SK-N-SH treated with all-trans-retinoic acid at 6 μM for 48 hours (cell line): ENCODE results near the gene C1orf105.

ENCODE experiments used
- ARNTL ChIP-seq: fragments of 450-650 bp; formaldehyde crosslinking; IDR thresholded peaks from 2 replicates; pipeline ENCODE4 v1.5.0; 2020; ENCODE audit warnings: low read depth, mild to moderate bottlenecking, moderate library complexity, borderline replicate concordance
- BACH2 ChIP-seq: fragments of 250-450 bp; sonication (Bioruptor Pico); IDR thresholded peaks from 2 replicates; pipeline ENCODE4 v1.9.0; 2021; ENCODE audit warnings: mild to moderate bottlenecking, borderline replicate concordance
- CREB5 ChIP-seq: fragments of 250-450 bp; sonication (Bioruptor Pico); IDR thresholded peaks from 2 replicates; pipeline ENCODE4 v1.5.1; 2020; ENCODE audit warnings: low read depth, mild to moderate bottlenecking, moderate library complexity
- PATZ1 ChIP-seq: fragments of 250-450 bp; sonication (Bioruptor Pico); IDR thresholded peaks from 2 replicates; pipeline ENCODE4 v1.8.0; 2020; ENCODE audit warnings: mild to moderate bottlenecking, moderate library complexity, borderline replicate concordance
- PPARA ChIP-seq: fragments of 250-450 bp; sonication (Bioruptor Pico); IDR thresholded peaks from 2 replicates; pipeline ENCODE4 v1.5.0; 2020; ENCODE audit warnings: mild to moderate bottlenecking, borderline replicate concordance
- SNAI2 ChIP-seq: fragments of 250-450 bp; sonication (Bioruptor Pico); IDR thresholded peaks from 2 replicates; pipeline ENCODE4 v1.5.0; 2020; ENCODE audit warnings: mild to moderate bottlenecking, moderate library complexity
- ZC3H10 ChIP-seq: fragments of 250-450 bp; sonication (Bioruptor Pico); IDR thresholded peaks from 2 replicates; pipeline ENCODE4 v1.5.1; 2021; ENCODE audit warnings: mild to moderate bottlenecking, moderate library complexity
- ZFP3 ChIP-seq: fragments of 250-450 bp; sonication (Bioruptor Pico); IDR thresholded peaks from 2 replicates; pipeline ENCODE4 v1.5.0; 2020; ENCODE audit warnings: mild to moderate bottlenecking, moderate library complexity
- ZNF70 ChIP-seq: fragments of 450-650 bp; formaldehyde crosslinking; IDR thresholded peaks from 2 replicates; pipeline ENCODE4 v1.5.0; 2020; ENCODE audit warnings: mild to moderate bottlenecking, moderate library complexity

- TF ChIP-seq SNAI2 (CRISPR knock-in tag) (no peak), PATZ1 (CRISPR knock-in tag) (no peak), ZFP3 (CRISPR knock-in tag) (no peak), PPARA (CRISPR knock-in tag) (no peak), ARNTL (CRISPR knock-in tag) (no peak), ZNF70 (CRISPR knock-in tag) (no peak), CREB5 (CRISPR knock-in tag) (no peak), BACH2 (CRISPR knock-in tag) (no peak), ZC3H10 (CRISPR knock-in tag) (no peak)
Observed at GRCh38 chr1:172408958-172409357, 11.5 kb upstream of the C1orf105 start.
